Hepatocyte (in vitro differentiated cells): ENCODE results near the gene RPL4.

Experiments used
- EZH2 ChIP-seq: fragments of 200-600 bp; sonication (generic); IDR thresholded peaks from 2 replicates; pipeline ENCODE4 v1.6.1; 2016; ENCODE audit warnings: antibody characterized with exemption, mild to moderate bottlenecking, borderline replicate concordance
- EZH2phosphoT487 ChIP-seq: fragments of 200-600 bp; sonication (generic); IDR thresholded peaks from one replicate; pipeline ENCODE4 v1.6.1; 2018; ENCODE audit warnings: antibody characterized with exemption, mild to moderate bottlenecking, low read depth, moderate library complexity; ENCODE audit not compliant: unreplicated experiment, severe bottlenecking
- TF ChIP-seq, protein P1 (sequence below): fragments of 200-600 bp; sonication (generic); IDR thresholded peaks from 2 replicates; pipeline ENCODE4 v1.5.1; 2016; ENCODE audit warnings: antibody characterized with exemption, mild to moderate bottlenecking; ENCODE audit not compliant: poor library complexity

DNA sequence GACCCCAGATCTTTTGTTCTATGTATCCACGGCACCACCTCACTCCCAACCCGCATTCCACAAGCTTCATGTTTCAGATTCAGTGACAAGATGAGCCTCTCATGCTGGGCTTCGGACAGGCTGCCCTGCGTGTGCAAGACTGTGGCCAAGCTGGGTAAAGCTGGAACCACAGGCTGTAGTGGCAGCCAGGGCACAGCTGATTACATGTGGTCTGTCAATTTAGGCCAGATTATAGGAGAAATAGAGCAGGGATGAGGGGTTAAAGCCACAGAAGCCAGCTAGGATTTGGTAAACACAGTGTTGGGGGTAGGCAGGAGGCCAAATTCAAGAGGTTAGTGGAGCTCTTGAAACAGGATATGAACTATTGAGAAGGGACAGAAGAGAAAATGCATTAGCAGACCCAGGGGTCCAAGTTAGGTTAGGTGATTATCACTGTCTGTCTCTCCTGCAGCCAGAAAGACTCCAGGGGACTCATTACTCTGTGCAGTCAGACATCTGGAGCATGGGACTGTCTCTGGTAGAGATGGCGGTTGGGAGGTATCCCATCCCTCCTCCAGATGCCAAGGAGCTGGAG lies 20.0 kb downstream of the RPL4 start:
- TF ChIP-seq, protein P1, sequence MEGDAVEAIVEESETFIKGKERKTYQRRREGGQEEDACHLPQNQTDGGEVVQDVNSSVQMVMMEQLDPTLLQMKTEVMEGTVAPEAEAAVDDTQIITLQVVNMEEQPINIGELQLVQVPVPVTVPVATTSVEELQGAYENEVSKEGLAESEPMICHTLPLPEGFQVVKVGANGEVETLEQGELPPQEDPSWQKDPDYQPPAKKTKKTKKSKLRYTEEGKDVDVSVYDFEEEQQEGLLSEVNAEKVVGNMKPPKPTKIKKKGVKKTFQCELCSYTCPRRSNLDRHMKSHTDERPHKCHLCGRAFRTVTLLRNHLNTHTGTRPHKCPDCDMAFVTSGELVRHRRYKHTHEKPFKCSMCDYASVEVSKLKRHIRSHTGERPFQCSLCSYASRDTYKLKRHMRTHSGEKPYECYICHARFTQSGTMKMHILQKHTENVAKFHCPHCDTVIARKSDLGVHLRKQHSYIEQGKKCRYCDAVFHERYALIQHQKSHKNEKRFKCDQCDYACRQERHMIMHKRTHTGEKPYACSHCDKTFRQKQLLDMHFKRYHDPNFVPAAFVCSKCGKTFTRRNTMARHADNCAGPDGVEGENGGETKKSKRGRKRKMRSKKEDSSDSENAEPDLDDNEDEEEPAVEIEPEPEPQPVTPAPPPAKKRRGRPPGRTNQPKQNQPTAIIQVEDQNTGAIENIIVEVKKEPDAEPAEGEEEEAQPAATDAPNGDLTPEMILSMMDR, result no peak
- TF ChIP-seq EZH2phosphoT487, result no peak
- TF ChIP-seq EZH2, result no peak
